H1 (cell line): Measurements from ENCODE around the gene HOTAIR.

Source experiments
- ATF3 ChIP-seq: IDR thresholded peaks from 2 replicates; pipeline ENCODE4 v1.6.1; 2011; ENCODE audit warnings: low read depth, mild to moderate bottlenecking, low read length; ENCODE audit not compliant: insufficient read depth
- NRF1 ChIP-seq: IDR thresholded peaks from 2 replicates; pipeline ENCODE4 v1.6.1; 2011; ENCODE audit warnings: mild to moderate bottlenecking, low read depth, low read length, improper control_type of control experiment
- SP1 ChIP-seq: IDR thresholded peaks from 2 replicates; pipeline ENCODE4 v1.6.1; 2011; ENCODE audit warnings: low read depth, low read length
- TF ChIP-seq, protein P1 (sequence below), 3 experiments: IDR thresholded peaks; 1 replicate in 2 of 3; 2 replicates in 1 of 3; pipeline versions ENCODE4 v1.5.1 to v1.6.1; 2011; ENCODE audit warnings: low read length in 3 of 3, mild to moderate bottlenecking in 3 of 3, inconsistent platforms in 2 of 3, low read depth in 1 of 3, moderate library complexity in 1 of 3; ENCODE audit not compliant: insufficient read depth in 1 of 3; ENCODE audit errors: control extremely low read depth in 1 of 3

- TF ChIP-seq NRF1 (no peak), ATF3 (no peak), SP1 (no peak)
- TF ChIP-seq, protein P1, sequence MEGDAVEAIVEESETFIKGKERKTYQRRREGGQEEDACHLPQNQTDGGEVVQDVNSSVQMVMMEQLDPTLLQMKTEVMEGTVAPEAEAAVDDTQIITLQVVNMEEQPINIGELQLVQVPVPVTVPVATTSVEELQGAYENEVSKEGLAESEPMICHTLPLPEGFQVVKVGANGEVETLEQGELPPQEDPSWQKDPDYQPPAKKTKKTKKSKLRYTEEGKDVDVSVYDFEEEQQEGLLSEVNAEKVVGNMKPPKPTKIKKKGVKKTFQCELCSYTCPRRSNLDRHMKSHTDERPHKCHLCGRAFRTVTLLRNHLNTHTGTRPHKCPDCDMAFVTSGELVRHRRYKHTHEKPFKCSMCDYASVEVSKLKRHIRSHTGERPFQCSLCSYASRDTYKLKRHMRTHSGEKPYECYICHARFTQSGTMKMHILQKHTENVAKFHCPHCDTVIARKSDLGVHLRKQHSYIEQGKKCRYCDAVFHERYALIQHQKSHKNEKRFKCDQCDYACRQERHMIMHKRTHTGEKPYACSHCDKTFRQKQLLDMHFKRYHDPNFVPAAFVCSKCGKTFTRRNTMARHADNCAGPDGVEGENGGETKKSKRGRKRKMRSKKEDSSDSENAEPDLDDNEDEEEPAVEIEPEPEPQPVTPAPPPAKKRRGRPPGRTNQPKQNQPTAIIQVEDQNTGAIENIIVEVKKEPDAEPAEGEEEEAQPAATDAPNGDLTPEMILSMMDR (IDR thresholded peaks at IDR 0.05; ENCODE audit: control extremely low read depth in 1 of 3, insufficient read depth in 1 of 3, low read depth in 1 of 3, low read length in 3 of 3) = no peak
Measured at GRCh38 chr12:53958128-53958527, 16.6 kb downstream of the HOTAIR start.
